Neuronal stem cell (in vitro differentiated cells): ENCODE measurements around the gene ITPKC.

ENCODE experiments used
- DNase-seq: peaks from one replicate; pipeline ENCODE4 v3.0.0-alpha.2; 2013; ENCODE audit warnings: low spot score
- H2AFZ ChIP-seq: one replicate; pipeline ENCODE4 v1.6.1; 2013; ENCODE audit warnings: mild to moderate bottlenecking, low read length, inconsistent platforms
- H2AK5ac ChIP-seq: 2 replicates; pipeline ENCODE4 v1.6.1; 2013; ENCODE audit warnings: low read depth, mild to moderate bottlenecking, inconsistent platforms, low read length, moderate library complexity, mixed read lengths
- H2BK120ac ChIP-seq: 2 replicates; pipeline ENCODE4 v1.6.1; 2013; ENCODE audit warnings: low read depth, mild to moderate bottlenecking, inconsistent platforms, low read length, moderate library complexity, mixed read lengths
- H2BK12ac ChIP-seq: one replicate; pipeline ENCODE4 v1.6.1; 2013; ENCODE audit warnings: low read length, inconsistent platforms
- H2BK15ac ChIP-seq: 2 replicates; pipeline ENCODE4 v1.6.1; 2013; ENCODE audit warnings: mild to moderate bottlenecking, low read length, inconsistent platforms, mixed read lengths
- H2BK5ac ChIP-seq: one replicate; pipeline ENCODE4 v1.6.1; 2013; ENCODE audit warnings: inconsistent platforms, mild to moderate bottlenecking, low read length, moderate library complexity
- H3K14ac ChIP-seq: one replicate; pipeline ENCODE4 v1.6.1; 2013; ENCODE audit warnings: low read length, inconsistent platforms
- H3K18ac ChIP-seq: 2 replicates; pipeline ENCODE4 v1.6.1; 2013; ENCODE audit warnings: low read length, inconsistent platforms
- H3K23ac ChIP-seq: 2 replicates; pipeline ENCODE4 v1.6.1; 2013; ENCODE audit warnings: low read depth, mild to moderate bottlenecking, mixed read lengths, low read length, inconsistent platforms; ENCODE audit not compliant: poor library complexity
- H3K27ac ChIP-seq: replicated peaks from 3 replicates; pipeline ENCODE4 v1.5.1; 2013; ENCODE audit warnings: low read length, inconsistent platforms
- H3K27me3 ChIP-seq, 3 experiments: 2 replicates each; pipeline ENCODE4 v1.6.1; 2013; ENCODE audit warnings: low read length in 3 of 3, mild to moderate bottlenecking in 2 of 3, inconsistent platforms in 1 of 3, low read depth in 1 of 3, mixed read lengths in 1 of 3, moderate library complexity in 1 of 3; ENCODE audit not compliant: control insufficient read depth in 3 of 3, insufficient read depth in 3 of 3
- H3K36me3 ChIP-seq, 2 donors: replicated peaks in 1 of 2; 2 replicates each; pipeline ENCODE4 v1.6.1; 2013; ENCODE audit warnings: low read length in 2 of 2; ENCODE audit not compliant: control insufficient read depth in 2 of 2, insufficient read depth in 2 of 2
- H3K4ac ChIP-seq: 2 replicates; pipeline ENCODE4 v1.6.1; 2013; ENCODE audit warnings: inconsistent platforms, mild to moderate bottlenecking, low read length, moderate library complexity
- H3K4me1 ChIP-seq, 2 donors: 1 replicate in 1 of 2; 2 replicates in 1 of 2; pipeline ENCODE4 v1.6.1; 2013; ENCODE audit warnings: low read length in 2 of 2, low read depth in 1 of 2; ENCODE audit not compliant: control insufficient read depth in 2 of 2, insufficient read depth in 1 of 2
- H3K4me2 ChIP-seq: one replicate; pipeline ENCODE4 v1.6.1; 2013; ENCODE audit warnings: mild to moderate bottlenecking, low read length, inconsistent platforms; ENCODE audit not compliant: insufficient read depth, poor library complexity, severe bottlenecking
- H3K4me3 ChIP-seq, 2 donors: 2 replicates each; pipeline ENCODE4 v1.5.1; 2013; ENCODE audit warnings: low read length in 2 of 2, mild to moderate bottlenecking in 2 of 2, inconsistent platforms in 1 of 2, moderate library complexity in 1 of 2
- H3K79me1 ChIP-seq: one replicate; pipeline ENCODE4 v1.6.1; 2013; ENCODE audit warnings: low read depth, mild to moderate bottlenecking, inconsistent platforms, low read length, moderate library complexity
- H3K9ac ChIP-seq: one replicate; pipeline ENCODE4 v1.6.1; 2013; ENCODE audit warnings: mild to moderate bottlenecking, low read depth, low read length, inconsistent platforms; ENCODE audit not compliant: poor library complexity
- H3K9me3 ChIP-seq, 2 donors: replicated peaks in 1 of 2; 2 replicates each; pipeline versions ENCODE3 to v1.6.1; 2013; ENCODE audit warnings: low read length in 2 of 2, mild to moderate bottlenecking in 2 of 2, inconsistent platforms in 1 of 2, low read depth in 1 of 2, mixed read lengths in 1 of 2, moderate library complexity in 1 of 2; ENCODE audit not compliant: control insufficient read depth in 2 of 2, insufficient read depth in 1 of 2
- H4K8ac ChIP-seq: one replicate; pipeline ENCODE4 v1.6.1; 2013; ENCODE audit warnings: low read depth, mild to moderate bottlenecking, inconsistent platforms, low read length, moderate library complexity
- H4K91ac ChIP-seq: one replicate; pipeline ENCODE4 v1.6.1; 2013; ENCODE audit warnings: low read length, low read depth, mild to moderate bottlenecking, inconsistent platforms; ENCODE audit not compliant: poor library complexity
- WGBS, 2 donors: extraction: QIAGEN DNeasy Blood & Tissue Kit; methylation state at CpG; one replicate each; pipeline ENCODE4 v1.1.7; 2013; ENCODE audit warnings: missing lambda C conversion rate in 2 of 2, mixed read lengths in 1 of 2; ENCODE audit not compliant: insufficient read length in 2 of 2, insufficient replicate concordance in 1 of 2; ENCODE audit errors: extremely low coverage in 2 of 2; 5-methylcytosine and 5-hydroxymethylcytosine counted together

The ITPKC gene

DNA sequence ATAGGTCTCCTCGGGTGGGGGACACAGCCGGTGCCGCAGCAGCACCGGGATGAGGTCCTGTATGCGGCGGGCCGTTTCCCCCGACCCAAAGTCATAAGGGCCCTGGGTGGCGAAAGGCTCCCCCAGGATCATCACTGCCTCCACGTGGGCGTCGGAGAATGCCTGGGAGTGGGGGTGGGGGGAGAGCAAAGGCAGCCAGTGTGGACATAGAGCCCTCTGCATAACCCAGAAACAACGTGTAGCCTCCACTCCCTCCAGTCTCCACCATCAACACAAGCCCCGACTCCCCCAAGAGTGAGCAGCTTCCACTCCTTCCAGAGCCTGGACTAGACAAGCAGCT, 24.7 kb upstream of the ITPKC start:
- Histone ChIP-seq H3K9me3 (no peaks in the 10 kb centered on the region), H3K18ac (no peak overlapping the region), H3K4me1 (peaks cover 20 to 22% of the 10 kb centered on the region in 2 donors), H2AK5ac (peak overlapping the region; percentile 68), H4K91ac (no peak overlapping the region), H3K79me1 (peaks cover 10% of the 10 kb centered on the region), H2BK12ac (no peak overlapping the region), H3K9ac (no peak overlapping the region), H4K8ac (no peak overlapping the region), H2BK5ac (no peak overlapping the region), H2AFZ (no peak overlapping the region), H2BK15ac (peak overlapping the region; percentile 51), H3K4ac (peak overlapping the region; percentile 70), H3K14ac (no peak overlapping the region), H3K4me2 (no peak overlapping the region), H2BK120ac (peak overlapping the region; percentile 29), H3K4me3 (no peak overlapping the region), H3K36me3 (peaks cover 23 to 46% of the 10 kb centered on the region in 2 donors), H3K27me3 (no peaks in the 10 kb centered on the region), H3K23ac (peak overlapping the region; percentile 44), H3K27ac (no peak overlapping the region)
- no peak for DNase-seq
- no CpG with 5 or more reads among the region's 14 CpGs for WGBS, 2 donors

DNA sequence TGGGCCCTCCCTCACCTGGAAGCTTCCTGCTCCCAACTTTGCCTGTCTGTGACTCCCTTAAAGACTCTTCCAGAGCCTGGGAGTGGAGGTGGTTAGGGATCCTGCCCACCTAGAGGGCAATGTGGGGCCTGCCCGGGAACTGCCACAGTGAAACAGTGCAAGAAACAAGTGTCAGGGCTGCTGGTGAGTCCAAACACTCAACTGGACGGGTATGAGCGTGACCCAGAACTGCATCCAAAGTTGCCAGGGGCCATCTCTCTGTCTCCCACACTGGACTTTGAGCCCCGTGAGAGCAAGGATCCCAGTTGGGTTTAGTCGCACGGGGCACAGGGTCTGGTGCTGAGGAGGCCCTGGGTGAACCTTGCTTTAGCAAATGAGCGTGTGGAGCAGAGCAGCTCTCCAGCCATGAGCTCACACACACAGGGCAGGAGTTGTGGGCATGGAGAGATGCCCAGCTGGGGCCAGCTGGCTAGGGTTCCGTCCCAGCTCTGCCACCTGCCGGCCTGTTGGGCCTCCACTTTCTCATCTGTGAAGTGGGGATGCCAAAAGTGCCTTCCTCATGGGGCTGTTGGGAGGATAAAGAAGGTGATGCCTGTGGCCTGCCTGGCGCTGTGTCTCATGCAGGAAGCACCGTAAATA, 23.6 kb upstream of the ITPKC start:
- no peak overlapping the region for H4K8ac ChIP-seq
- H3K36me3 ChIP-seq = peaks cover 23 to 48% of the 10 kb centered on the region in 2 donors
- H2AFZ ChIP-seq = no peak overlapping the region
- H3K27me3 ChIP-seq = no peaks in the 10 kb centered on the region
- no peak overlapping the region for H2BK5ac ChIP-seq
- H3K4me1 ChIP-seq = peaks cover 20 to 22% of the 10 kb centered on the region in 2 donors
- DNase-seq = no peak
- no peak overlapping the region for H2AK5ac ChIP-seq
- H3K4me3 ChIP-seq = no peak overlapping the region
- H3K9me3 ChIP-seq = no peaks in the 10 kb centered on the region
- H2BK12ac ChIP-seq = no peak overlapping the region
- no peak overlapping the region for H2BK15ac ChIP-seq
- no CpG with 5 or more reads among the region's 11 CpGs for WGBS, 2 donors
- H4K91ac ChIP-seq = no peak overlapping the region
- H2BK120ac ChIP-seq = no peak overlapping the region
- H3K4ac ChIP-seq = no peak overlapping the region
- no peak overlapping the region for H3K23ac ChIP-seq
- H3K27ac ChIP-seq = no peak overlapping the region
- H3K4me2 ChIP-seq = no peak overlapping the region
- H3K79me1 ChIP-seq = peaks cover 8% of the 10 kb centered on the region
- H3K9ac ChIP-seq = no peak overlapping the region
- H3K14ac ChIP-seq = no peak overlapping the region
- H3K18ac ChIP-seq = no peak overlapping the region

DNA sequence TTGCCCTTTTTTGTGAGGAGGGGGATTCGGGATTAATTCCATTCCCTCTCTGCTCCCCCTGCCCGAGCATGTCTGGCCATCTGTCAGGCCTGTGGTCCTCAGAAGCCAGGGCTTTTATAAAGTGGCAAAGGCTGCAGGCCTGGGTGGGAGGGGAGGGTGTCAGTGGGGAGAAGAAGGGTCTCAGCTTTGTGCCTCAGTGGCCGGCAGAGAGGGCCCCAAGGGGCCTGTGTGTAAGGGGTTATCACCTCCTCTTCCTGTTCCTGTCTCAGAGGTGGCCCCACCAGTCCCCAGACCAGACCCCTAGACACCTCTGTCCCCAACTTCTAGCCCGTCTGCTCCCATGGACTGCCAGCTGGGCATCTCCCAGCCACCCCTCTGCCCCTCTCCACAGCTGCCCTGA, 23.0 kb upstream of the ITPKC start:
- H3K4me2 ChIP-seq = no peak overlapping the region
- no peak overlapping the region for H2BK15ac ChIP-seq
- H3K9me3 ChIP-seq = no peaks in the 10 kb centered on the region

DNA sequence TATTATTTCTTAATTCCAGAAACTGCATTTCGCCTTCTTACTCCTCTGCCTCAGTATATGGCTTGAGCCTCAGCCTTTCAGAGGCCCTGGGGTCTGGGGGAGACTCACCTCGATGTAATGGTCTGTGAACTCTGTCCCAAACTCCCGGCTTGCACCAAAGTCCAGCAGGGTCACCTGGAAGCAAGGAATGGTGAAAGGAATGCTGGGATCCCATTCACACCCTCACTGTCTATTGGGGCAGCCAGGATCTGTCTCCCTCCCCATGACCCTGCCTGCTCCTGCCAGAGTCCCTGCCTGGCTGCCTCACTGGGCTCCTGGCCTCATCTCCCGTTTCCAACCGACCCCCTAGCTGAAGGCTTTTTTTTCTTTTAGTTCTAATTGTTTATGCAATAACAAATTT, 21.0 kb upstream of the ITPKC start:
- H2AFZ ChIP-seq = no peak overlapping the region
- no peaks in the 10 kb centered on the region for H3K9me3 ChIP-seq
- H3K18ac ChIP-seq = no peak overlapping the region
- H2BK5ac ChIP-seq = no peak overlapping the region
- no peak overlapping the region for H2BK15ac ChIP-seq
- no peak overlapping the region for H3K27ac ChIP-seq
- no CpG with 5 or more reads among the region's 5 CpGs for WGBS, 2 donors
- H2BK12ac ChIP-seq = no peak overlapping the region
- peaks cover 37 to 71% of the 10 kb centered on the region in 2 donors for H3K36me3 ChIP-seq
- H3K4me2 ChIP-seq = no peak overlapping the region
- no peaks in the 10 kb centered on the region for H3K79me1 ChIP-seq
- H3K4me3 ChIP-seq = no peak overlapping the region
- H3K14ac ChIP-seq = no peak overlapping the region
- no peak overlapping the region for H3K23ac ChIP-seq
- H2BK120ac ChIP-seq = no peak overlapping the region
- H4K8ac ChIP-seq = no peak overlapping the region
- no peak overlapping the region for H2AK5ac ChIP-seq
- H3K4ac ChIP-seq = no peak overlapping the region
- no peaks in the 10 kb centered on the region for H3K27me3 ChIP-seq
- no peak for DNase-seq
- H4K91ac ChIP-seq = no peak overlapping the region
- peaks cover 4 to 7% of the 10 kb centered on the region in 2 donors for H3K4me1 ChIP-seq
- no peak overlapping the region for H3K9ac ChIP-seq

More for the DNA sequence above, 23.0 kb upstream of the ITPKC start:
- H3K4me1 ChIP-seq = peaks cover 16 to 20% of the 10 kb centered on the region in 2 donors
- no peak overlapping the region for H2AFZ ChIP-seq
- peaks cover 8% of the 10 kb centered on the region for H3K79me1 ChIP-seq
- no peak for DNase-seq
- no peak overlapping the region for H3K9ac ChIP-seq
- H2BK12ac ChIP-seq = no peak overlapping the region
- H3K14ac ChIP-seq = no peak overlapping the region
- no peak overlapping the region for H2AK5ac ChIP-seq
- WGBS, 2 donors = no CpG with 5 or more reads among the region's 4 CpGs
- H3K4me3 ChIP-seq = no peak overlapping the region
- no peak overlapping the region for H2BK5ac ChIP-seq
- no peak overlapping the region for H3K27ac ChIP-seq
- H3K27me3 ChIP-seq = no peaks in the 10 kb centered on the region
- no peak overlapping the region for H4K8ac ChIP-seq
- H3K4ac ChIP-seq = no peak overlapping the region
- peaks cover 25 to 54% of the 10 kb centered on the region in 2 donors for H3K36me3 ChIP-seq
- H3K23ac ChIP-seq = peak overlapping the region; percentile 20
- H3K18ac ChIP-seq = no peak overlapping the region
- no peak overlapping the region for H2BK120ac ChIP-seq
- no peak overlapping the region for H4K91ac ChIP-seq
